GM18870 (cell line): Measurements from ENCODE around the gene STRN.

Source experiments
- ATAC-seq: cut with Tn5 transposase; IDR thresholded peaks from one replicate; pipeline ENCODE4 v1.9.1; 2021; ENCODE audit warnings: moderate library complexity; ENCODE audit not compliant: unreplicated experiment

STRN gene

GRCh38 chr2:36800381-36800780 is 166.0 kb downstream of the STRN start:
- no peak for ATAC-seq

- ATAC-seq, result no peak
Measured at GRCh38 chr2:36798724-36799123, 167.6 kb downstream of the STRN start.

GRCh38 chr2:36797324-36798070 is 168.8 kb downstream of the STRN start:
- ATAC-seq, result no peak
